ENCODE measurements around the gene FMN1. TPM values are rescaled to one million over a fixed set of nuclear protein-coding genes. Genes with fewer than 3 reads are reported as not detected.

The FMN1 gene
- total and polyA plus RNA-seq, 10 of the 15 experiments (the other 5 are each of a cell fraction or from before 2014, with no cell fraction given): 0.05 to 0.16 (median 0.08) TPM; not detected in 4

GRCh38 chr15:32796856-32797255 lies 397.7 kb downstream of the FMN1 start:
- SMC1A ChIA-PET (ENCODE audit: uncharacterized antibody, unreplicated experiment): no interaction called here
- 45% methylated on average over 3 of the region's 3 CpGs for WGBS (ENCODE audit: insufficient coverage, insufficient replicate concordance, low lambda C conversion rate, missing lambda C conversion rate)
- ATAC-seq (no peak), DNase-seq (ENCODE audit: low read depth, low spot score) (no peak), FAIRE-seq (no peak)
- H3K9me3 ChIP-seq (replicated peaks; ENCODE audit: control insufficient read depth, insufficient read depth, low read length): no peaks in the 10 kb centered on the region
- no peaks in the 10 kb centered on the region for H3K27me3 ChIP-seq (replicated peaks in 1 of 2; ENCODE audit: control insufficient read depth in 2 of 2, insufficient read depth in 2 of 2, low read length in 1 of 2)
- no peak overlapping the region for H3K9ac ChIP-seq (ENCODE audit: control insufficient read depth, insufficient read depth, low read length)
- no peak overlapping the region for H3K4me3 ChIP-seq
- H2AFZ ChIP-seq (ENCODE audit: control insufficient read depth, low read depth, low read length): no peak overlapping the region
- H3K27ac ChIP-seq (ENCODE audit: control insufficient read depth, insufficient read depth): no peak overlapping the region
- no peaks in the 10 kb centered on the region for H3K4me1 ChIP-seq (ENCODE audit: control insufficient read depth, insufficient read depth, low read length)
- H3K36me3 ChIP-seq (ENCODE audit: control insufficient read depth in 2 of 2, insufficient read depth in 2 of 2, low read length in 1 of 2): no peaks in the 10 kb centered on the region
- H3K79me2 ChIP-seq (ENCODE audit: control insufficient read depth, insufficient read depth, low read length): no peaks in the 10 kb centered on the region
- intact Hi-C loops (cut with micrococcal nuclease; ENCODE audit: unreplicated experiment): loop anchor here (10.0 kb wide), 1 partner anchor 52 kb away; no protein-coding TSS in a partner anchor
- no peaks in the 10 kb centered on the region for H4K20me1 ChIP-seq (ENCODE audit: control insufficient read depth, insufficient read depth)
- in situ Hi-C loops (cut with MboI): no loop called here
- CTCF ChIA-PET: no interaction called here
- RAD21 ChIA-PET (ENCODE audit: unreplicated experiment): no interaction called here
- POLR2A ChIA-PET: no interaction called here
- no TSS peak for BruUV-seq (replicated peaks)
- H3K4me2 ChIP-seq (ENCODE audit: control insufficient read depth, insufficient read depth): no peak overlapping the region
- TF ChIP-seq MYB (IDR thresholded peaks at IDR 0.05; ENCODE audit: borderline replicate concordance, low read depth, low read length) (no peak), ATF7 (IDR thresholded peaks at IDR 0.05; ENCODE audit: low read depth) (no peak), RELB (IDR thresholded peaks at IDR 0.05; ENCODE audit: low read depth) (no peak), POLR2AphosphoS5 (IDR thresholded peaks at IDR 0.05; ENCODE audit: low read length) (no peak), ZZZ3 (IDR thresholded peaks at IDR 0.05; ENCODE audit: control insufficient read depth, insufficient read length, low read depth) (no peak), EZH2 (IDR thresholded peaks at IDR 0.05; ENCODE audit: borderline replicate concordance, control insufficient read depth, low read depth, low read length) (no peak), E4F1 (IDR thresholded peaks at IDR 0.05; ENCODE audit: borderline replicate concordance, partially characterized antibody) (no peak), ESRRA (IDR thresholded peaks at IDR 0.05; ENCODE audit: low read length) (no peak), PKNOX1 (IDR thresholded peaks at IDR 0.05) (no peak), ZNF384 (IDR thresholded peaks at IDR 0.05; ENCODE audit: borderline replicate concordance, low read depth, low read length) (no peak), CREM (IDR thresholded peaks at IDR 0.05; ENCODE audit: low read depth) (no peak), NFXL1 (IDR thresholded peaks at IDR 0.05; ENCODE audit: borderline replicate concordance) (no peak), PAX5 (IDR thresholded peaks at IDR 0.05; ENCODE audit: borderline replicate concordance, low read depth, low read length) (no peak), MLLT1 (IDR thresholded peaks at IDR 0.05) (no peak), EGR1 (IDR thresholded peaks at IDR 0.05; ENCODE audit: borderline replicate concordance in 1 of 2, low read depth in 2 of 2, low read length in 2 of 2) (no peak)
- TF ChIP-seq, protein P1, sequence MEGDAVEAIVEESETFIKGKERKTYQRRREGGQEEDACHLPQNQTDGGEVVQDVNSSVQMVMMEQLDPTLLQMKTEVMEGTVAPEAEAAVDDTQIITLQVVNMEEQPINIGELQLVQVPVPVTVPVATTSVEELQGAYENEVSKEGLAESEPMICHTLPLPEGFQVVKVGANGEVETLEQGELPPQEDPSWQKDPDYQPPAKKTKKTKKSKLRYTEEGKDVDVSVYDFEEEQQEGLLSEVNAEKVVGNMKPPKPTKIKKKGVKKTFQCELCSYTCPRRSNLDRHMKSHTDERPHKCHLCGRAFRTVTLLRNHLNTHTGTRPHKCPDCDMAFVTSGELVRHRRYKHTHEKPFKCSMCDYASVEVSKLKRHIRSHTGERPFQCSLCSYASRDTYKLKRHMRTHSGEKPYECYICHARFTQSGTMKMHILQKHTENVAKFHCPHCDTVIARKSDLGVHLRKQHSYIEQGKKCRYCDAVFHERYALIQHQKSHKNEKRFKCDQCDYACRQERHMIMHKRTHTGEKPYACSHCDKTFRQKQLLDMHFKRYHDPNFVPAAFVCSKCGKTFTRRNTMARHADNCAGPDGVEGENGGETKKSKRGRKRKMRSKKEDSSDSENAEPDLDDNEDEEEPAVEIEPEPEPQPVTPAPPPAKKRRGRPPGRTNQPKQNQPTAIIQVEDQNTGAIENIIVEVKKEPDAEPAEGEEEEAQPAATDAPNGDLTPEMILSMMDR (IDR thresholded peaks at IDR 0.05 in 2 of 3, conservative IDR thresholded peaks at IDR 0.05 in 1 of 3; ENCODE audit: control insufficient read depth in 2 of 3, extremely low read depth in 1 of 3, insufficient read depth in 1 of 3, low read depth in 3 of 3, low read length in 3 of 3): no peak

Measured in GM12878 (cell line).